HG02642 (cell line): Measurements from ENCODE around the gene GXYLT2.

Experiments
- ATAC-seq: cut with Tn5 transposase; IDR thresholded peaks from one replicate; pipeline ENCODE4 v1.9.1; 2021; ENCODE audit warnings: mild to moderate bottlenecking; ENCODE audit not compliant: unreplicated experiment, poor library complexity

The GXYLT2 gene

GRCh38 chr3:72930754-72931153 lies 42.9 kb downstream of the GXYLT2 start:
- ATAC-seq = no peak

- no peak for ATAC-seq
Measured at GRCh38 chr3:72932416-72932815, 44.6 kb downstream of the GXYLT2 start.

GRCh38 chr3:72938471-72939265 lies 50.8 kb downstream of the GXYLT2 start:
- peak; percentile 75 for ATAC-seq

GRCh38 chr3:72941245-72941644 lies 53.4 kb downstream of the GXYLT2 start:
- no peak for ATAC-seq

GRCh38 chr3:72942427-72942826 lies 54.6 kb downstream of the GXYLT2 start:
- no peak for ATAC-seq

GRCh38 chr3:72944696-72945095 lies 56.9 kb downstream of the GXYLT2 start:
- no peak for ATAC-seq

- ATAC-seq = no peak
Measured at GRCh38 chr3:72947715-72948490, 60.1 kb downstream of the GXYLT2 start.

- ATAC-seq = no peak
Measured at GRCh38 chr3:72949016-72949415, 61.2 kb downstream of the GXYLT2 start.

GRCh38 chr3:72950372-72950771 lies 62.5 kb downstream of the GXYLT2 start:
- no peak for ATAC-seq

- ATAC-seq = no peak
Measured at GRCh38 chr3:72950801-72951200, 63.0 kb downstream of the GXYLT2 start.

- peak; percentile 72 for ATAC-seq
Measured at GRCh38 chr3:72951259-72951722, 63.4 kb downstream of the GXYLT2 start.

GRCh38 chr3:72953325-72953956 lies 65.6 kb downstream of the GXYLT2 start:
- ATAC-seq = no peak

- no peak for ATAC-seq
Measured at GRCh38 chr3:72957297-72957696, 69.5 kb downstream of the GXYLT2 start.

GRCh38 chr3:72959336-72959735 lies 71.5 kb downstream of the GXYLT2 start:
- ATAC-seq = no peak

GRCh38 chr3:72960812-72961518 lies 73.1 kb downstream of the GXYLT2 start:
- ATAC-seq = no peak

- no peak for ATAC-seq
Measured at GRCh38 chr3:72961752-72962151, 73.9 kb downstream of the GXYLT2 start.

- no peak for ATAC-seq
Measured at GRCh38 chr3:72962317-72962716, 74.5 kb downstream of the GXYLT2 start.

- ATAC-seq = no peak
Measured at GRCh38 chr3:72964633-72965032, 76.8 kb downstream of the GXYLT2 start.

GRCh38 chr3:72968266-72968664 lies 80.4 kb downstream of the GXYLT2 start:
- no peak for ATAC-seq

GRCh38 chr3:72969766-72970165 lies 81.9 kb downstream of the GXYLT2 start:
- ATAC-seq = no peak
